PFSK-1 (cell line): Measurements from ENCODE around the gene IGSF1.

Experiments used
- FOXP2 ChIP-seq: optimal IDR thresholded peaks from 2 replicates; pipeline ENCODE3; 2011; ENCODE audit warnings: borderline replicate concordance, control low read depth, inconsistent platforms; ENCODE audit not compliant: insufficient read depth; ENCODE audit errors: extremely low read length, extremely low read depth
- POLR2AphosphoS5 ChIP-seq: IDR thresholded peaks from 2 replicates; pipeline ENCODE4 v1.6.1; 2012; ENCODE audit warnings: low read depth, mild to moderate bottlenecking, control low read depth, low read length, moderate library complexity
- SIN3A ChIP-seq: IDR thresholded peaks from 2 replicates; pipeline ENCODE4 v1.6.1; 2012; ENCODE audit warnings: mild to moderate bottlenecking, low read length, moderate library complexity, borderline replicate concordance; ENCODE audit not compliant: insufficient read depth
- TAF1 ChIP-seq: IDR thresholded peaks from 2 replicates; pipeline ENCODE4 v1.6.1; 2012; ENCODE audit warnings: low read length, control low read depth, borderline replicate concordance; ENCODE audit not compliant: insufficient read depth
- TF ChIP-seq, protein P1 (sequence below), 2 experiments: IDR thresholded peaks; 2 replicates each; pipeline versions ENCODE4 v1.6.1 to v1.8.0; 2011 to 2012; ENCODE audit warnings: low read depth in 2 of 2, low read length in 2 of 2, control low read depth in 1 of 2, inconsistent platforms in 1 of 2, mild to moderate bottlenecking in 1 of 2, moderate library complexity in 1 of 2; ENCODE audit not compliant: insufficient read depth in 1 of 2

The IGSF1 gene

GRCh38 chrX:131288188-131288587, 918 bp downstream of the IGSF1 start:
- TF ChIP-seq POLR2AphosphoS5 (no peak), SIN3A (no peak), TAF1 (no peak), FOXP2 (no peak)
- TF ChIP-seq, protein P1, sequence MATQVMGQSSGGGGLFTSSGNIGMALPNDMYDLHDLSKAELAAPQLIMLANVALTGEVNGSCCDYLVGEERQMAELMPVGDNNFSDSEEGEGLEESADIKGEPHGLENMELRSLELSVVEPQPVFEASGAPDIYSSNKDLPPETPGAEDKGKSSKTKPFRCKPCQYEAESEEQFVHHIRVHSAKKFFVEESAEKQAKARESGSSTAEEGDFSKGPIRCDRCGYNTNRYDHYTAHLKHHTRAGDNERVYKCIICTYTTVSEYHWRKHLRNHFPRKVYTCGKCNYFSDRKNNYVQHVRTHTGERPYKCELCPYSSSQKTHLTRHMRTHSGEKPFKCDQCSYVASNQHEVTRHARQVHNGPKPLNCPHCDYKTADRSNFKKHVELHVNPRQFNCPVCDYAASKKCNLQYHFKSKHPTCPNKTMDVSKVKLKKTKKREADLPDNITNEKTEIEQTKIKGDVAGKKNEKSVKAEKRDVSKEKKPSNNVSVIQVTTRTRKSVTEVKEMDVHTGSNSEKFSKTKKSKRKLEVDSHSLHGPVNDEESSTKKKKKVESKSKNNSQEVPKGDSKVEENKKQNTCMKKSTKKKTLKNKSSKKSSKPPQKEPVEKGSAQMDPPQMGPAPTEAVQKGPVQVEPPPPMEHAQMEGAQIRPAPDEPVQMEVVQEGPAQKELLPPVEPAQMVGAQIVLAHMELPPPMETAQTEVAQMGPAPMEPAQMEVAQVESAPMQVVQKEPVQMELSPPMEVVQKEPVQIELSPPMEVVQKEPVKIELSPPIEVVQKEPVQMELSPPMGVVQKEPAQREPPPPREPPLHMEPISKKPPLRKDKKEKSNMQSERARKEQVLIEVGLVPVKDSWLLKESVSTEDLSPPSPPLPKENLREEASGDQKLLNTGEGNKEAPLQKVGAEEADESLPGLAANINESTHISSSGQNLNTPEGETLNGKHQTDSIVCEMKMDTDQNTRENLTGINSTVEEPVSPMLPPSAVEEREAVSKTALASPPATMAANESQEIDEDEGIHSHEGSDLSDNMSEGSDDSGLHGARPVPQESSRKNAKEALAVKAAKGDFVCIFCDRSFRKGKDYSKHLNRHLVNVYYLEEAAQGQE (IDR thresholded peaks at IDR 0.05; ENCODE audit: insufficient read depth in 1 of 2, low read depth in 2 of 2, low read length in 2 of 2) = no peak

- no peak for TF ChIP-seq POLR2AphosphoS5
- TF ChIP-seq FOXP2 = no peak
- TF ChIP-seq, protein P1 (IDR thresholded peaks at IDR 0.05; ENCODE audit: insufficient read depth in 1 of 2, low read depth in 2 of 2, low read length in 2 of 2) = no peak
- no peak for TF ChIP-seq TAF1
- no peak for TF ChIP-seq SIN3A
Observed at GRCh38 chrX:131287560-131288179, 1.4 kb downstream of the IGSF1 start.

- TF ChIP-seq POLR2AphosphoS5 (no peak), TAF1 (no peak), FOXP2 (no peak), SIN3A (no peak)
- TF ChIP-seq, protein P1 (IDR thresholded peaks at IDR 0.05; ENCODE audit: insufficient read depth in 1 of 2, low read depth in 2 of 2, low read length in 2 of 2) = no peak
Observed at GRCh38 chrX:131279617-131280016, 9.5 kb downstream of the IGSF1 start.

DNA sequence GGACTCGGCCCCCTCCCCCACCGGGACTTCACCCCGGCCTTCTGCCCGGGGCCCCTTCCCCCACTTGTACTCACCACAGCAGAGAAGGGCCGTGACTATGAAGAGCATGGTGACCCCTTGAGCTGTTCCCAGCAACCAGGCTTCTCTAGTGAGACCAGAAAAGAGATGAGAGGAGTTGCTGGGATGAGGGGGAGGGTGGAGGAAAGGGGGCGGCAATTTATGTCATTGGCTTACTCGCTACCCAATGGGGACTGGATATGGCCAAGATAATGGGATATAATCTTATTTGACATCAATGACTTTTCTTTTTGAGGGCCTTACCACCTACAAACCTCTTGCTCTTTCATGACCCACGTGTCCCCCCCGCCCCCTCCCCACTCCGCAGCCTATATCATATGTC, 9.9 kb downstream of the IGSF1 start:
- TF ChIP-seq FOXP2 = no peak
- TF ChIP-seq SIN3A = no peak
- TF ChIP-seq POLR2AphosphoS5 = no peak
- TF ChIP-seq, protein P1 (IDR thresholded peaks at IDR 0.05; ENCODE audit: insufficient read depth in 1 of 2, low read depth in 2 of 2, low read length in 2 of 2) = no peak
- TF ChIP-seq TAF1 = no peak
